H9 (cell line): ENCODE results near the gene LRRC8C. TPM values are rescaled to one million over a fixed set of nuclear protein-coding genes. Genes with fewer than 3 reads are reported as not detected.

Experiments
- DNase-seq: peaks from one replicate; pipeline ENCODE4 v3.0.0-alpha.2; 2017
- H2AFZ ChIP-seq: one replicate; pipeline ENCODE4 v1.6.1; 2013; ENCODE audit warnings: mild to moderate bottlenecking, low read length, control low read depth, moderate library complexity
- H2AK5ac ChIP-seq: 2 replicates; pipeline ENCODE4 v1.6.1; 2013; ENCODE audit warnings: low read length, control low read depth, mixed read lengths; ENCODE audit not compliant: insufficient read length
- H2BK120ac ChIP-seq: one replicate; pipeline ENCODE4 v1.6.1; 2013; ENCODE audit warnings: low read depth, mild to moderate bottlenecking, low read length, control low read depth, inconsistent platforms; ENCODE audit not compliant: poor library complexity, severe bottlenecking
- H2BK12ac ChIP-seq: 2 replicates; pipeline ENCODE4 v1.6.1; 2013; ENCODE audit warnings: low read length, control low read depth, mixed read lengths, low read depth; ENCODE audit not compliant: insufficient read length
- H2BK15ac ChIP-seq: 2 replicates; pipeline ENCODE4 v1.6.1; 2013; ENCODE audit warnings: low read depth, low read length, control low read depth
- H2BK20ac ChIP-seq: one replicate; pipeline ENCODE4 v1.6.1; 2013; ENCODE audit warnings: low read depth, mild to moderate bottlenecking, low read length, control low read depth, inconsistent platforms; ENCODE audit not compliant: poor library complexity, severe bottlenecking
- H2BK5ac ChIP-seq: 2 replicates; pipeline ENCODE4 v1.6.1; 2013; ENCODE audit warnings: low read length, control low read depth, mixed read lengths; ENCODE audit not compliant: insufficient read length
- H3K14ac ChIP-seq: 2 replicates; pipeline ENCODE4 v1.6.1; 2013; ENCODE audit warnings: low read length, control low read depth; ENCODE audit not compliant: insufficient read depth
- H3K18ac ChIP-seq: 2 replicates; pipeline ENCODE4 v1.6.1; 2013; ENCODE audit warnings: low read depth, mild to moderate bottlenecking, mixed read lengths, low read length, control low read depth; ENCODE audit not compliant: insufficient read length
- H3K23ac ChIP-seq: 2 replicates; pipeline ENCODE4 v1.6.1; 2013; ENCODE audit warnings: low read length, control low read depth, mixed read lengths, low read depth; ENCODE audit not compliant: insufficient read length
- H3K23me2 ChIP-seq: 2 replicates; pipeline ENCODE4 v1.6.1; 2013; ENCODE audit warnings: low read depth, mild to moderate bottlenecking, mixed read lengths, low read length, control low read depth; ENCODE audit not compliant: insufficient read length, poor library complexity, severe bottlenecking
- H3K27ac ChIP-seq: 2 replicates; pipeline ENCODE4 v1.5.1; 2013; ENCODE audit warnings: low read length, control low read depth, mixed read lengths, low read depth; ENCODE audit not compliant: insufficient read length
- H3K27me3 ChIP-seq: 2 replicates; pipeline ENCODE4 v1.6.1; 2013; ENCODE audit warnings: low read length, control low read depth, inconsistent platforms; ENCODE audit not compliant: insufficient read depth
- H3K4ac ChIP-seq: 2 replicates; pipeline ENCODE4 v1.6.1; 2013; ENCODE audit warnings: low read depth, mild to moderate bottlenecking, control low read depth, inconsistent platforms, low read length, moderate library complexity
- H3K4me1 ChIP-seq: 2 replicates; pipeline ENCODE4 v1.6.1; 2013; ENCODE audit warnings: low read length, control low read depth, inconsistent platforms; ENCODE audit not compliant: insufficient read depth
- H3K4me2 ChIP-seq: 2 replicates; pipeline ENCODE4 v1.6.1; 2013; ENCODE audit warnings: low read length, control low read depth, mixed read lengths; ENCODE audit not compliant: insufficient read length, insufficient read depth
- H3K56ac ChIP-seq: 2 replicates; pipeline ENCODE4 v1.6.1; 2013; ENCODE audit warnings: low read depth, mild to moderate bottlenecking, mixed read lengths, low read length, control low read depth; ENCODE audit not compliant: insufficient read length
- H3K79me1 ChIP-seq: 2 replicates; pipeline ENCODE4 v1.6.1; 2013; ENCODE audit warnings: low read depth, mild to moderate bottlenecking, moderate library complexity, low read length, control low read depth, inconsistent platforms; ENCODE audit not compliant: insufficient read depth, poor library complexity, severe bottlenecking
- H3K79me2 ChIP-seq: 2 replicates; pipeline ENCODE4 v1.6.1; 2013; ENCODE audit warnings: low read length, control low read depth, inconsistent platforms; ENCODE audit not compliant: insufficient read depth
- H3K9ac ChIP-seq: 2 replicates; pipeline ENCODE4 v1.6.1; 2013; ENCODE audit warnings: low read length, control low read depth, mixed read lengths; ENCODE audit not compliant: insufficient read length; ENCODE audit errors: extremely low read depth
- H3K9me3 ChIP-seq: one replicate; pipeline ENCODE4 v1.6.1; 2013; ENCODE audit warnings: low read depth, low read length, inconsistent platforms; ENCODE audit not compliant: control insufficient read depth
- H3T11ph ChIP-seq: one replicate; pipeline ENCODE4 v1.6.1; 2013; ENCODE audit warnings: mild to moderate bottlenecking, low read length, control low read depth, inconsistent platforms
- H4K20me1 ChIP-seq: one replicate; pipeline ENCODE4 v1.6.1; 2013; ENCODE audit not compliant: control insufficient read depth, insufficient read length, insufficient read depth
- H4K5ac ChIP-seq: 2 replicates; pipeline ENCODE4 v1.6.1; 2013; ENCODE audit warnings: low read depth, mild to moderate bottlenecking, mixed read lengths, low read length, control low read depth; ENCODE audit not compliant: insufficient read length
- H4K8ac ChIP-seq: replicated peaks from 2 replicates; pipeline ENCODE4 v1.6.1; 2013; ENCODE audit warnings: low read length, control low read depth, mixed read lengths, low read depth; ENCODE audit not compliant: insufficient read length
- H4K91ac ChIP-seq: 2 replicates; pipeline ENCODE4 v1.6.1; 2013; ENCODE audit warnings: low read depth, mild to moderate bottlenecking, moderate library complexity, mixed read lengths, low read length, control low read depth; ENCODE audit not compliant: insufficient read length
- H3K27ac Mint-ChIP-seq, 3 experiments: 2 replicates in 2 of 3; 3 replicates in 1 of 3; pipeline ENCODE4 v1.8.0; 2020 to 2021; ENCODE audit warnings: mixed read lengths in 3 of 3, mild to moderate bottlenecking in 1 of 3, moderate library complexity in 1 of 3
- H3K27me3 Mint-ChIP-seq: 2 replicates; pipeline ENCODE4 v1.8.0; 2021; ENCODE audit warnings: low read depth, mild to moderate bottlenecking, moderate library complexity, mixed read lengths
- H3K36me3 Mint-ChIP-seq, 3 experiments: 2 replicates in 2 of 3; 3 replicates in 1 of 3; pipeline ENCODE4 v1.8.0; 2020 to 2021; ENCODE audit warnings: low read depth in 3 of 3, mixed read lengths in 3 of 3; ENCODE audit not compliant: insufficient read depth in 1 of 3
- H3K4me1 Mint-ChIP-seq, 2 experiments: 2 replicates each; pipeline ENCODE4 v1.8.0; 2020; ENCODE audit warnings: mixed read lengths in 2 of 2
- H3K4me3 Mint-ChIP-seq, 2 experiments: 2 replicates in 1 of 2; 3 replicates in 1 of 2; pipeline ENCODE4 v1.8.0; 2020 to 2021; ENCODE audit warnings: mild to moderate bottlenecking in 2 of 2, mixed read lengths in 2 of 2, moderate library complexity in 1 of 2
- H3K9me3 Mint-ChIP-seq, 2 experiments: 2 replicates in 1 of 2; 3 replicates in 1 of 2; pipeline ENCODE4 v1.8.0; 2020; ENCODE audit warnings: mild to moderate bottlenecking in 2 of 2, mixed read lengths in 2 of 2, moderate library complexity in 1 of 2
- WGBS: extraction: QIAGEN DNeasy Blood & Tissue Kit; methylation state at CpG from one replicate; pipeline ENCODE4 v1.1.7; 2013; ENCODE audit warnings: missing lambda C conversion rate, low lambda C conversion rate, mixed read lengths; ENCODE audit not compliant: insufficient read length; ENCODE audit errors: extremely low coverage; 5-methylcytosine and 5-hydroxymethylcytosine counted together
- total RNA-seq: library from RNA; stranded (reverse); gene quantifications from 2 replicates; pipeline ENCODE4 v1.2.1, GENCODE V29; 2021
- TF ChIP-seq, protein P1 (sequence below): fragments of 200-600 bp; sonication (generic); conservative IDR thresholded peaks from 3 replicates; pipeline ENCODE4 v1.8.0; 2021; ENCODE audit warnings: antibody characterized with exemption, mild to moderate bottlenecking

LRRC8C gene
- total RNA-seq, 1 experiment from 2014 or later, result 1.9 TPM

- Mint-ChIP-seq H3K9me3 (no peaks in the 10 kb centered on the region), H3K4me1 (peaks cover 36 to 41% of the 10 kb centered on the region in 2 experiments), H3K36me3 (peaks cover 3 to 28% (median 26%) of the 10 kb centered on the region in 3 experiments; a peak in 6 of 7 replicates), H3K27ac (peak overlapping the region in 2 of 3 experiments; percentile 16 to 37; a peak in 3 of 7 replicates), H3K27me3 (no peaks in the 10 kb centered on the region), H3K4me3 (no peak overlapping the region)
- Histone ChIP-seq H3K9ac (no peak overlapping the region), H3K56ac (no peak overlapping the region), H4K5ac (no peak overlapping the region), H2AFZ (no peak overlapping the region), H2AK5ac (no peak overlapping the region), H2BK120ac (no peak overlapping the region), H2BK12ac (no peak overlapping the region), H2BK15ac (no peak overlapping the region), H3K4me1 (peaks cover 2% of the 10 kb centered on the region; the same call in 1 of the 2 replicates), H3K23me2 (no peaks in the 10 kb centered on the region), H2BK5ac (no peak overlapping the region), H3K79me2 (no peaks in the 10 kb centered on the region), H2BK20ac (no peak overlapping the region), H3K27ac (no peak overlapping the region), H3T11ph (no peak overlapping the region), H4K8ac (no peak overlapping the region), H3K14ac (no peak overlapping the region), H4K91ac (no peak overlapping the region), H3K18ac (no peak overlapping the region), H4K20me1 (no peaks in the 10 kb centered on the region), H3K27me3 (no peaks in the 10 kb centered on the region), H3K4ac (no peak overlapping the region), H3K79me1 (no peaks in the 10 kb centered on the region), H3K9me3 (no peaks in the 10 kb centered on the region), H3K4me2 (no peak overlapping the region), H3K23ac (no peak overlapping the region)
- DNase-seq, result no peak
- TF ChIP-seq, protein P1, sequence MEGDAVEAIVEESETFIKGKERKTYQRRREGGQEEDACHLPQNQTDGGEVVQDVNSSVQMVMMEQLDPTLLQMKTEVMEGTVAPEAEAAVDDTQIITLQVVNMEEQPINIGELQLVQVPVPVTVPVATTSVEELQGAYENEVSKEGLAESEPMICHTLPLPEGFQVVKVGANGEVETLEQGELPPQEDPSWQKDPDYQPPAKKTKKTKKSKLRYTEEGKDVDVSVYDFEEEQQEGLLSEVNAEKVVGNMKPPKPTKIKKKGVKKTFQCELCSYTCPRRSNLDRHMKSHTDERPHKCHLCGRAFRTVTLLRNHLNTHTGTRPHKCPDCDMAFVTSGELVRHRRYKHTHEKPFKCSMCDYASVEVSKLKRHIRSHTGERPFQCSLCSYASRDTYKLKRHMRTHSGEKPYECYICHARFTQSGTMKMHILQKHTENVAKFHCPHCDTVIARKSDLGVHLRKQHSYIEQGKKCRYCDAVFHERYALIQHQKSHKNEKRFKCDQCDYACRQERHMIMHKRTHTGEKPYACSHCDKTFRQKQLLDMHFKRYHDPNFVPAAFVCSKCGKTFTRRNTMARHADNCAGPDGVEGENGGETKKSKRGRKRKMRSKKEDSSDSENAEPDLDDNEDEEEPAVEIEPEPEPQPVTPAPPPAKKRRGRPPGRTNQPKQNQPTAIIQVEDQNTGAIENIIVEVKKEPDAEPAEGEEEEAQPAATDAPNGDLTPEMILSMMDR, result no peak
- no CpG with 5 or more reads among the region's 4 CpGs for WGBS
Observed at GRCh38 chr1:89587729-89588161, 45.2 kb upstream of the LRRC8C start.
